ENCODE measurements around the gene LIME1.
"Not testable (repeated sequence)": the region's sequence is repeated elsewhere in the genome, so short reads cannot be mapped to it uniquely, and the experiment has no call there.

LIME1 gene

DNA sequence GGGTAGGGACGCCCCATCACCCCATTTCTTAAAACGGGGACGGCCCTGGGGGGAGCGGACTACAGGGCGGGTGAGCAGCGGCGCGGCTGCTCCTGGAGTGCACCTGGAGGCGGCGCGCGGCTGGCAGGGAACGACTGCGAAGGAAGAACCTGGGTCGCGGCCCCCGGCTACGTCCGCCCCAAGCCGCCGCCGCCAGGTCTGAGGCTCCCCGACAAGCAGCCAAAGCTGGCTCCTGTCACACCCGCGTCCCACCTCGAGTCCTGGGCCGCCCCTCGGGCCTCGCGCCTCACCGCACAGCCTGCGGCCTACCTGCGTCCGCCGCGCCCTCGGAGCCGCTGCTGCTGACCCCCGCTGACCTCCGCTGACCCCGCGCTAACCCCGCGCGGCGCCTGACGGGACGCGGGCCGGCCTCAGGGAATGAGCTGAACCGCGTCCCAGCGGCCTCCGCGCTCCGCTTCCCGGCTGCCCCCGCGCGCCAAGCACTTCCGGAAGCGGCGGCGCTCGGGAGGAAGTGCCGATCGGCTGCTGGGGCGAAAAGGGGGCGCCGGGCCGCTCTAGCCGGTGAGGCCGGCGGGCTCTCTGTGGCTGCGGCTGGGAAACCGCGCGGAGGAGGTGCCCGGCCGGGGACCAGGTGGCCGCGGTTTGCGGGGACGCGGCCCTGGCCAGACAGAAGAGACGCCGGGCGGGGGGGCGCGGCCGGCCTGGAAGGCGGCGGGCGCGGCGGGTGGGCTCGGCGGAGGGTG lies 28.7 kb upstream of the LIME1 start, which contains the start of the genes ARFRP1 and ZGPAT:
ARFRP1 (minus strand) TSS at position 419 of the 743 bp plus-strand sequence. CDS start 885 bp downstream, outside the sequence.
ZGPAT (plus strand) TSS at position 482 of the 743 bp plus-strand sequence. CDS start 542 bp downstream, outside the sequence.
- FAIRE-seq (peak; percentile 40), DNase-seq (ENCODE audit: low spot score) (peak; percentile 93)

DNA sequence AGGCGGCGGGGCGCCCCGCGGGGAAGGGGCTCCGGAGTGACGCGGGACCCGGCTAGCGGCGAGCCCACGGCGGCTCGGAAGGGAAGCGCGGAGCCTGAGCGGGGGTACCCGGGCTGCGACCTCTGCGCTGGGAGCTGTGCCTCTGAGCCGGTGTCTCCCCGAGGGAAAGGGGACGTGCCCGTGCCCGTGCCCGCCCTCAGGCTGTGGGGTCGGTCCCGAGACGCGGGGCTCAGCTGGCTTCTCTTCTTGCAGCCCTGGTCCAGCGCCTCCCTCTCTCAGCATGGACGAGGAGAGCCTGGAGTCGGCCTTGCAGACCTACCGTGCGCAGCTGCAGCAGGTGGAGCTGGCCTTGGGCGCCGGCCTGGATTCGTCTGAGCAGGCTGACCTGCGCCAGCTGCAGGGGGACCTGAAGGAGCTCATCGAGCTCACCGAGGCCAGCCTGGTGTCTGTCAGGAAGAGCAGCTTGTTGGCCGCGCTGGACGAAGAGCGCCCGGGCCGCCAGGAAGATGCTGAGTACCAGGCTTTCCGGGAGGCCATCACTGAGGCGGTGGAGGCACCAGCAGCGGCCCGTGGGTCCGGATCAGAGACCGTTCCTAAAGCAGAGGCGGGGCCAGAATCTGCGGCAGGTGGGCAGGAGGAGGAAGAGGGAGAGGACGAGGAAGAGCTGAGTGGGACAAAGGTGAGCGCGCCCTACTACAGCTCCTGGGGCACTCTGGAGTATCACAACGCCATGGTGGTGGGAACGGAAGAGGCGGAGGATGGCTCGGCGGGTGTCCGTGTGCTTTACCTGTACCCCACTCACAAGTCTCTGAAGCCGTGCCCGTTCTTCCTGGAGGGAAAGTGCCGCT lies 27.9 kb upstream of the LIME1 start:
- peak; percentile 6 for DNase-seq (ENCODE audit: low spot score)

GRCh38 chr20:63709149-63709527 lies 27.3 kb upstream of the LIME1 start:
- DNase-seq (ENCODE audit: low spot score) (no peak), FAIRE-seq (no peak)

More for the DNA sequence above, 27.9 kb upstream of the LIME1 start:
- no peak for FAIRE-seq

- DNase-seq (ENCODE audit: low spot score): no peak
- no peak for FAIRE-seq
Observed at GRCh38 chr20:63711085-63711645, 25.3 kb upstream of the LIME1 start.

GRCh38 chr20:63712191-63712590 lies 24.3 kb upstream of the LIME1 start:
- DNase-seq (ENCODE audit: low spot score) (no peak), FAIRE-seq (no peak)

DNA sequence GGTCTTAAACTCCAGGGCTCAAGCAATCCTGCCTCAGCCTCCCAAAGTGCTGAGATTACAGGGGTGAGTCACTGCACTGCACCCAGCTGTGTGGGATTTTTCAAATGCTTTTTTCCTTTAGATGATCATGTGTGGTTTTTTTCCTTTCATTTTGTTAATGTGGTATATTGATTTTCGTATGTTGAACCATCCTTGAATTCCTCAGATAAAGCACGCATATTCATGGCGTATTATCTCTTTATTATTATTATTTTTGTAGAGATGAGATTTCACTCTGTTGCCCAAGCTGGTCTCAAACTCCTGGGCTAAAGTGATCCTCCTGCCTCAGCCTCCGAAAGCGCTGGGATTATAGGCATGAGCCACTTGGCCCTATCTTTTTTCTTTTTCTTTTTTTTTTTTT lies 21.6 kb upstream of the LIME1 start:
- no peak for FAIRE-seq

DNA sequence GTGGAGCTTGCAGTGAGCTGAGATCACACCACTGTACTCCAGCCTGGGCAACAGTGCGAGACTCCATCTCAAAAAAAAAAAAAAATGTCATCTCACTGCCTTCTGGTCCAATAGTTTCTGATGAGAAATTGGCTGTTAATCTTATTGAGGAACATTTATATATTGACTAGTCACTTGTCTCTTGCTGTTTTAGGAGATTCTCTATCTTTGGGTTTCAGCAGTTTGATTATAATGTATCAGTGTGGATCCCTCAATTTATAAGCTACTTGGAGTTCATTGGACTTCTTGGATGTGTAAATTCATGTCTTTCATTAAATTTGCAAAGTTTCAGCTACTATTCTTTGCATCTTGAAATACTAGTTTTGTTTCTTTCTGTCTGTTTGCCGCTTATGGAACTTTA lies 17.5 kb upstream of the LIME1 start:
- FAIRE-seq: no peak
- DNase-seq (ENCODE audit: low spot score): no peak

More for the DNA sequence above, 21.6 kb upstream of the LIME1 start:
- DNase-seq (ENCODE audit: low spot score): no peak

DNA sequence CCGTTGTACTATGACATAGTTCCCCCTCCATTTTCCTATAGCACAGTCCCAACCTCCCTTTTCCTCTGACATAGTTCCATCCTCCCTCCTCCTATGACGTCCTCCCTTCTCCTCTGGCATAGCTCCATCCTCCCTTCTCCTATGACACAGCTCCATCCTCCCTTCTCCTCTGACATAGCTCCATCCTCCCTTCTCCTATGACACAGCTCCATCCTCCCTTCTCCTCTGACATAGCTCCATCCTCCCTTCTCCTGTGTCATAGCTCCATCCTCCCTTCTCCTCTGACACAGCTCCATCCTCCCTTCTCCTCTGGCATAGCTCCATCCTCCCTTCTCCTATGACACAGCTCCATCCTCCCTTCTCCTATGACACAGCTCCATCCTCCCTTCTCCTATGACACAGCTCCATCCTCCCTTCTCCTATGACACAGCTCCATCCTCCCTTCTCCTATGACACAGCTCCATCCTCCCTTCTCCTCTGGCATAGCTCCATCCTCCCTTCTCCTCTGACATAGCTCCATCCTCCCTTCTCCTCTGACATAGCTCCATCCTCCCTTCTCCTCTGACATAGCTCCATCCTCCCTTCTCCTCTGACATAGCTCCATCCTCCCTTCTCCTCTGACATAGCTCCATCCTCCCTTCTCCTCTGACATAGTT lies 13.4 kb upstream of the LIME1 start:
- FAIRE-seq; DNase-seq (ENCODE audit: low spot score): not testable (repeated sequence)

DNA sequence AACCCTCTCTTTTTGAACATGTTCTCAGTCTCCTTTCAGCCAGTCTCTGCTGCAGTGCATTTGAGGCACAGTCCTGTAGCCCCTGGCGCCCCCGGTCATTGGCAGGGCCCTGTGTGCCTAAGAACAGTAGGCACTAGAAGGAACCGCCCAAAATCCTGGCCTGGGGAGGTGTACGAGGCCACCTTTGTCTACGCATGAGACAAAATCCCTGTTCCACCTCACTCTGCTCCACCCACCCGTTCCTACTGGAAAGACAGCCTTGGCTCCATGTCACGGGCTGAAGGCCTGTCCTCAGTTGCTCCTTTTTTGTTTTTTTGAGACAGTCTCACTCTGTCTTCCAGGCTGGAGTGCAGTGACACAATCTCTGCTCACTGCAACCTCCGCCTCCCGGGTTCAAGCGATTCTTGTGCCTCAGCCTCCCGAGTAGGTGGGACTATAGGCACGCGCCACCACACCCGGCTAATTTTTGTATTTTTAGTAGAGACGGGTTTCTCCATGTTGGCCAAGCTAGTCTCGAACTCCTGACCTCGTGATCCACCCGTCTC lies 6.2 kb upstream of the LIME1 start:
- DNase-seq (ENCODE audit: low spot score); FAIRE-seq: not testable (repeated sequence)

DNA sequence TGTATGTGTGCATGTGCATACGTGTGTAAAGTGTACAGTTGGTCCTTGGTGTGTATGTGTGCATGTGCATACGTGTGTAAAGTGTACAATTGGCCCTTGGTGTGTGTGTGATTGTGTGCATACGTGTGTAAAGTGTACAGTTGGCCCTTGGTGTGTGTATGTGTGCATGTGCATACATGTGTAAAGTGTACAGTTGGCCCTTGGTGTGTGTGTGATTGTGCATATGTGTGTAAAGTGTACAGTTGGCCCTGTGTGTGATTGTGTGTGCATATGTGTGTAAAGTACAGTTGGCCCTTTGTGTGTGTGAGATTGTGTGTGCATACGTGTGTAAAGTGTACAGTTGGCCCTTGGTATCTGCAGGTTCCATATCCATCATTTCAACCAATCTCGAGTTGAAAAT lies 5.1 kb upstream of the LIME1 start:
- DNase-seq (ENCODE audit: low spot score): no peak
- FAIRE-seq: no peak

DNA sequence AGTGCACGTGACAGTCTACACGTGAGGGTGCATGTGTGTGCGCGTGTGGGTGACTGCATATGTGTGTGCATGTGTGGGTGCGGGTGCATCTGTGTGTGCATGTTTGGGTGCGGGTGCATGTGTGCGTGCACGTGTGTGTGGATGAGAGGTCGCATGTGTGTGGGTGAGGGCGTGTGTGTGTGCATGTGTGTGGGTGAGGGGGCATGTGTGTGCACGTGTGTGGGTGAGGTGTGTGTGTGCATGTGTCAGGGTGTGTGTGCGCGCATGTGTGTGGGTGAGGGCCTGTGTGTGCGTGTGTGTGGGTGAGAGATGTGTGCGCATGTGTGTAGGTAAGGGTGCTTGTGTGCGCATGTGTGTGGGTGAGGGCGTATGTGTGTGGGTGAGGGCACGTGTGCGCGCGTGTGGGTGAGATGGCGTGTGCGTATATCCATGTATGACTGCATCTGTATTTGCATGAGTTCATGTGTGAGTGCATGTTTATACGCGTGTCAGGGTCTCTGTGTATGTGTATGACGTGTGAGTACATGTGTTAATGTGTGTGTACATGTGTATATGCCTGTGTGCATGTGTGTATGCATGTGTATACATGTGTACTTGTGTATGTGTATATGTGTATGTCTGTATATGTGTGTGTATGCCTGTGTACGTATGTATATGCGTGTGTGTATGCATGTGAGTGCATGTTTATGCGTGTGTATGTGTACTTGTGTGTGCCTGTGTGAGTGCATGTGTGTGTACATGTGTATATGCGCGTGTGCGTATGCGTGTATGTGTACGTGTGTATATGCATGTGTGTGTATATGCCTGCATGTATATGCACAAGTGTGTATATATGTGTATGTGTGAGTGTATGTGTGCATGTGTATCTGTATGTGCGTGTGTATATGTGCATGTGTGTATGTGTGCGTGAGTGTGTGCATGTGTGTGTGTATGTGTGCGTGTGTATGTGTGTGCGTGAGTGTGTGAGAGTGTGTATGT lies 4.1 kb upstream of the LIME1 start:
- no peak for DNase-seq (ENCODE audit: low spot score)
- no peak for FAIRE-seq

GRCh38 chr20:63733117-63733516 lies 3.3 kb upstream of the LIME1 start:
- no peak for FAIRE-seq
- no peak for DNase-seq (ENCODE audit: low spot score)

DNA sequence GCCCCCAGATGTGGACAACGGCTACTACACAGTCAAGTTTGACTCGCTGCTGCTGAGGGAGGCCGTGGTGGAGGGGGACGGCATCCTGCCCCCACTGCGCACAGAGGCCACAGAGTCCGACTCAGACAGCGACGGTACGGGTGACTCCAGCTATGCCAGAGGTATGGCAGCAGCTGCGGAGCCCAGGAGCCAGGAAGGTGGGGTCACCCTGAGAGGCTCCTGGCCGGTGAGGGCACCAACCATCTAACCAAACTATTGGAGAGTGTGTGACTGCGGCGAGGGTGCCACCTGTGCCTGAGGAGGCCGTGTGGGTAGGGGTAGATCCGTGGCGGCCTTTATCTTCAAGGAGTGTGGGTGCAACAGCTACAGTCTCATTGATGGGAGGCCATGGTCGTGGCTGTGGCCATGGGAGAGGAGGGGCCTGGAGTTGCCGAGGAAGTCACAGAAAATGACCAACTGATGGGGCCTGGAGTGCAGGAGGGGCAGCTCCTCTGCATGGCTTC lies 2.8 kb upstream of the LIME1 start:
- no peak for DNase-seq (ENCODE audit: low spot score)
- no peak for FAIRE-seq

DNA sequence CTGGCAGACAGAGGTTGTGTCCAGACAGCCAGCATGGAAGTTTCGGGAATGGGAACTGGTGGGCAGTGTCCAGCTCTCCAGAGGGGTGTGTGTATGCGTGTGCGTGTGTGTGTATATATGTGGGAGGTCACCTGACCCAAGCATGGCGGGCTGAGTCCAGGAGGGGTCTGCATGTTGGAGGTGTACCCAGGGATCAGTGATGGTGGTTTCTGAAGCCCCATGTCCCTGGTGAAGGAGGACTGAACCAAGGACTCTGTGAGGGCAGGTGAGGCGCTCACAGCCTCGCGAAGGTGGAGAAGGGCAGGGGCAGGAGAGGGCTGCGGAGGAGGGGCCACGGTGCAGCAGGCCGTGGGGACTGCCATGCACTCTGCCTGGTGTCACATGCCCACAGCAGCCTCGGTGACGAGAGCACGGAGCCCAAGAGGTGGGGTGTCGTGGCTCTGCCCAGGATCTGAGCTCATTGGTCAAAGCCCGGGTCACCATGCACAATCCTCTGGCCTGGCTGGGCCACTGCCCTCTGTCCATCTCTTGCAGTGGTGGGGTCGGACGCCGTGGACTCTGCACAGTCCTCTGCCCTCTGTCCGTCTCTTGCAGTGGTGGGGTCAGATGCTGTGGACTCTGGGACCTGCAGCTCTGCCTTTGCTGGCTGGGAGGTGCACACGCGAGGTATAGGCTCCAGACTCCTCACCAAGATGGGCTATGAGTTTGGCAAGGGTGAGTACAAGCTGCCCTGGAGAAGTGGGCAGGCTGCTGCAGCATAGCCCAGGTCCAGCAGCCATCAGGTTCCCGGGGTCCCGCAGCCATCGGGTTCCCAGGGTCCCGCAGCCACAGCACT lies 2.1 kb upstream of the LIME1 start:
- DNase-seq (ENCODE audit: low spot score) (no peak), FAIRE-seq (no peak)

GRCh38 chr20:63734946-63735858 lies 1.3 kb upstream of the LIME1 start:
- DNase-seq (ENCODE audit: low spot score) (no peak), FAIRE-seq (no peak)

DNA sequence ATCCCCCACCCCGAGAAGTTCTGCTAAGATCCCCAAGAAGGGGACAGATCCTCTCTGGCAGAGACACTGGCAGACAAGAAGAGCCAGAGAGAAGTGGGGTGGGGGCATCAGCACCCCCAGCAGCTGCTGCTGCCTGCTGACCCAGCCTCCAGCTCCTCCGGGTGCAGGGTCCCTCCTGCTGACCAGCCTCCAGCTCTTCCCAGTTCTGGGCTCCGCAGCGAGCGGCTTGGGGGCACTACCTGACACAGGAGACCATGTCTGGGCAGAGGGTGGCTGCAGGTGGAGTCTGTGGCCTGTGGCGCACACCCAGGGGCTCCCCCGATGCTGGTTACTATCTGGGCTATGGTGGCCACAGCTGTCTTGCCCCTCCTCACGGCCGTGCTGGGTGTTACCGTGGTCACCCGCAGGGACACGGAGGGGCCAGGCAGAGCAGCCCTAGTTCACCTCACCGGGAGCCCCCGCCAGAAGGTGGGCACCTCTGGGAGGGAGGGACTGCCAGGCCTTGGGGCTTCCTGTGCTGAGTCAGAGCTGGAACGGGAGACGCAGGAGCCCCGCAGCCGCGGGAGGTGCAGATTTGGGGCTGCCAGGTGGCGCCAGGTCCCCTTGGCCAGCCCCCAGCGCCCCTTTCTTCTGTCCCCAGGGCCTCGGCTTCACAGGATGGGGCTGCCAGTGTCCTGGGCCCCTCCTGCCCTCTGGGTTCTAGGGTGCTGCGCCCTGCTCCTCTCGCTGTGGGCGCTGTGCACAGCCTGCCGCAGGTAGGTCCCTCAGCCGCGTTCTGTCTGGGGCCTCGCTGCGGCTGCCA lies 630 bp downstream of the LIME1 start:
- DNase-seq (ENCODE audit: low spot score) (no peak), FAIRE-seq (no peak)

DNA sequence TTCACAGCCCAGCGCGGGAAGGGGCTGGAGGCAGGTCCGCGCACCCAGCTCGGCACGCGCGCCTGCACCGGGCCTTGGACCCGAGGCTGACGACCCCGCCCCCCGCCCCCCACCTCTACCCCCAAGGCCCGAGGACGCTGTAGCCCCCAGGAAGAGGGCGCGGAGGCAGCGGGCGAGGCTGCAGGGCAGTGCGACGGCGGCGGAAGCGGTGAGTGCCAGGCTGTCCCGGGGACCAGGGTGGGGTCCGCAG lies 1.2 kb downstream of the LIME1 start:
- FAIRE-seq (no peak), DNase-seq (ENCODE audit: low spot score) (no peak)
